Activated CD4-positive, alpha-beta memory T cell treated with anti-CD3 and anti-CD28 coated beads for 36 hours (primary cell): ENCODE results near the gene TLN1. TPM values are rescaled to one million over a fixed set of nuclear protein-coding genes. Genes with fewer than 3 reads are reported as not detected.

Source experiments
- CTCF ChIA-PET: fragments of 350-600 bp; sonication (Branson Sonifier 250); formaldehyde crosslinking; loops from one replicate; lab custom pipeline; 2021; ENCODE audit warnings: antibody characterized with exemption, inconsistent platforms; lab: Charles Lee
- POLR2A ChIA-PET: fragments of 350-600 bp; sonication (Branson Sonifier 250); formaldehyde crosslinking; loops from one replicate; lab custom pipeline; 2021; ENCODE audit warnings: antibody characterized with exemption; lab: Charles Lee
- DNase-seq: peaks from one replicate; pipeline ENCODE4 v3.0.0-alpha.2; 2020
- H3K27ac Mint-ChIP-seq: one replicate; pipeline ENCODE4 v1.8.0; 2021; ENCODE audit warnings: mixed read lengths
- H3K27me3 Mint-ChIP-seq: one replicate; pipeline ENCODE4 v1.8.0; 2021; ENCODE audit warnings: mixed read lengths
- H3K36me3 Mint-ChIP-seq: one replicate; pipeline ENCODE4 v1.8.0; 2021; ENCODE audit warnings: mixed read lengths
- H3K4me1 Mint-ChIP-seq: one replicate; pipeline ENCODE4 v1.8.0; 2021; ENCODE audit warnings: low read depth, mixed read lengths
- H3K4me3 Mint-ChIP-seq: one replicate; pipeline ENCODE4 v1.8.0; 2021; ENCODE audit warnings: mild to moderate bottlenecking, mixed read lengths
- H3K9me3 Mint-ChIP-seq: one replicate; pipeline ENCODE4 v1.8.0; 2021; ENCODE audit warnings: mixed read lengths
- intact Hi-C: fragments of 100-400 bp; cut with micrococcal nuclease; formaldehyde crosslinking; loops from one replicate; pipeline ENCODE4 v1.15.1; 2023
- total RNA-seq, 2 experiments: library from RNA; stranded (reverse); gene quantifications; one replicate each; pipeline ENCODE4 v1.2.3, GENCODE V29; 2021

Gene TLN1
- total RNA-seq, 2 experiments from 2014 or later = 285 to 287 TPM

DNA sequence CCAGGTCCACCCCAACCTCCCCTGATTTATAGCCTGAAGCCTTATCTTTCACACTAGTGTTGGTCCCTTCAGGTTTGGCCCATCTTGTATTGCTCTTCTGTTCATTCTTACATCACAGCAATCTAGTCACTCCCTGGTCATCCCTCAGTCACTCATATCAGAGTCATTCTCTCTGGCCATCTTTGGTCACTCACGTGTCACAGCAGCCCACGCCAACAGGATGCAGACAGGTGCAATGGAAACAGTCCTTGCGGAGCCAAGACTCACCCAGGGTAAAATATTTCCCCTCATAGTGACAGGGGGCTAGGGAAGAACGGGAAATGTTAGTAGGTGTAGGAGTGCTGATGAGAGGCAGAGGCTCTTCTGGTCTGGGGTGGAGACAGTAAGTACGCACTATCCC lies 21.5 kb upstream of the TLN1 start:
- ChIA-PET POLR2A (interaction anchor here (1.2 kb wide), 1 partner anchor 21 kb away, joined by 3 read pairs; the partner anchor contains the start of genes CREB3 and TLN1), CTCF (interaction anchor here (3.2 kb wide), 1 partner anchor 18 kb away, joined by 12 read pairs; no protein-coding TSS in a partner anchor)
- Mint-ChIP-seq H3K27me3 (no peaks in the 10 kb centered on the region), H3K9me3 (no peaks in the 10 kb centered on the region), H3K27ac (no peak overlapping the region), H3K4me3 (no peak overlapping the region), H3K36me3 (peaks cover 9% of the 10 kb centered on the region), H3K4me1 (peaks cover 31% of the 10 kb centered on the region)
- DNase-seq = peak; percentile 4
- intact Hi-C loops = no loop called here

DNA sequence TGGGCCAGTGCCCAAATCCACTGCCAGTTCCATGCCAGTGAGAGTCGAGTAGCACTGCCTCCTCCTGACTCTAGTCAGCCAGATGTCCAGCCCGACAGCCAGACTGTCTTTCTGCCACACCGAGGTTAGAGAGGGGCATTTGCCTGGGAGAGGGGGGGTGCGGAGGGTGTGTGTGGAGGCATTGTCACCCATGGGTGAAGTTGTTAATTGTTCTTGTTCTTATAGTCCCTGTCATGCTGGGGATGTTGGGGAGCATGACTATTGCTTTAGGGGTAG lies 18.2 kb upstream of the TLN1 start:
- Mint-ChIP-seq H3K27me3 (no peaks in the 10 kb centered on the region), H3K27ac (peak overlapping the region; percentile 88), H3K4me3 (peak overlapping the region; percentile 93), H3K4me1 (peaks cover 37% of the 10 kb centered on the region), H3K36me3 (peaks cover 13% of the 10 kb centered on the region), H3K9me3 (no peaks in the 10 kb centered on the region)
- ChIA-PET CTCF (interaction anchor here (0.6 to 6.2 kb wide), 6 partner anchors 11 to 146 kb away, joined by 3 to 82 read pairs (median 10); partner anchors contain the start of genes CCDC107, CREB3, RMRP and TLN1), POLR2A (interaction anchor here (2.9 to 3.1 kb wide), 2 partner anchors 14 to 18 kb away, joined by 11 to 20 read pairs; partner anchors contain the start of genes CREB3 and TLN1)
- peak; percentile 7 for DNase-seq
- intact Hi-C loops = no loop called here

- POLR2A ChIA-PET = interaction anchor here (0.6 to 3.1 kb wide), 4 partner anchors 9 to 22 kb away, joined by 4 to 20 read pairs (median 10); partner anchors contain the start of genes CREB3 and TLN1
- Mint-ChIP-seq H3K27ac (peak overlapping the region; percentile 88), H3K27me3 (no peaks in the 10 kb centered on the region), H3K9me3 (no peaks in the 10 kb centered on the region), H3K4me3 (peak overlapping the region; percentile 93), H3K36me3 (peaks cover 13% of the 10 kb centered on the region), H3K4me1 (peaks cover 37% of the 10 kb centered on the region)
- CTCF ChIA-PET = interaction anchor here (0.6 to 6.2 kb wide), 10 partner anchors 10 to 156 kb away, joined by 3 to 82 read pairs (median 7); partner anchors contain the start of genes CCDC107, CREB3, RMRP and TLN1
- intact Hi-C loops = loop anchor here (1.0 kb wide), 1 partner anchor 8 kb away; no protein-coding TSS in a partner anchor
- peak; percentile 67 for DNase-seq
Observed at GRCh38 chr9:35749515-35750255, 17.7 kb upstream of the TLN1 start.

- peak; percentile 82 for DNase-seq
- Mint-ChIP-seq H3K36me3 (peaks cover 16% of the 10 kb centered on the region), H3K4me1 (peaks cover 37% of the 10 kb centered on the region), H3K27me3 (no peaks in the 10 kb centered on the region), H3K4me3 (peak within 1 kb of the TSS; percentile 93), H3K9me3 (no peaks in the 10 kb centered on the region), H3K27ac (peak within 1 kb of the TSS; percentile 88)
- intact Hi-C loops = loop anchor here (1.0 kb wide), 3 partner anchors 8 to 17 kb away; partner anchors contain the start of genes CREB3 and TLN1
- CTCF ChIA-PET = interaction anchor here (0.6 to 6.2 kb wide), 17 partner anchors 7 to 156 kb away, joined by 3 to 82 read pairs (median 6); partner anchors contain the start of genes CCDC107, CREB3, RMRP and TLN1
- POLR2A ChIA-PET = interaction anchor here (2.2 to 3.1 kb wide), 3 partner anchors 13 to 21 kb away, joined by 10 to 20 read pairs (median 11); partner anchors contain the start of genes CREB3 and TLN1
Observed at GRCh38 chr9:35748858-35749514, 17.0 kb upstream of the TLN1 start, which contains the start of the genes GBA2 and RGP1. Gene GBA2 (minus strand): TSS chr9:35749228. CDS start chr9:35748704, 524 bp downstream. Gene RGP1 (plus strand): TSS chr9:35749287. CDS start chr9:35749756, 469 bp downstream.

- Mint-ChIP-seq H3K9me3 (no peaks in the 10 kb centered on the region), H3K4me1 (peaks cover 37% of the 10 kb centered on the region), H3K4me3 (peak overlapping the region; percentile 84), H3K27ac (peak overlapping the region; percentile 43), H3K36me3 (peaks cover 18% of the 10 kb centered on the region), H3K27me3 (no peaks in the 10 kb centered on the region)
- DNase-seq = peak; percentile 27
- intact Hi-C loops = loop anchor here (1.0 kb wide), 2 partner anchors 12 to 16 kb away; partner anchors contain the start of genes CREB3 and TLN1
- POLR2A ChIA-PET = interaction anchor here (0.7 to 3.1 kb wide), 4 partner anchors 13 to 20 kb away, joined by 3 to 20 read pairs (median 10); partner anchors contain the start of genes CREB3 and TLN1
- CTCF ChIA-PET = interaction anchor here (0.7 to 6.2 kb wide), 16 partner anchors 8 to 145 kb away, joined by 3 to 82 read pairs (median 6); partner anchors contain the start of genes CCDC107, CREB3, RMRP and TLN1
Observed at GRCh38 chr9:35748242-35748857, 16.4 kb upstream of the TLN1 start.

DNA sequence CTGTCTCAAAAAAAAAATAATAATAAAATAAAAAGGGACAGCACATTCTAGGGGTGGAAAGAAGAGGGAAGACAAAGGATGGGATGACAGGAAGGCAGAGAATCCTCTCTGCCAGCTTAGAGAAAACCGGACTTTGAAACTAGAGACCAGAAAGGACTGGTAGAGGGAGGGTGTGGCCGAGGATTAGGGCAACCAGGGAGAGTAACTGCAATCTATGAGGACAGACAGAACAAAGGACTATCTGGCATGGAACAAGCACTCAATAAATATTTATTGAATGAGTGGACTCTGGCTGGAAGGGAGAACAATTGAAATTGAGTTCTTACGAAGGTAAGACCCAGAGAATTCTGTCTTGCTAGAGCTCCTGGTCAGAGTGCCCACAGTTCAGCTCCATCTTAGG lies 14.6 kb upstream of the TLN1 start:
- ChIA-PET CTCF (interaction anchor here (2.8 to 6.2 kb wide), 4 partner anchors 10 to 99 kb away, joined by 10 to 82 read pairs (median 40); partner anchors contain the start of genes CREB3 and TLN1), POLR2A (interaction anchor here (0.7 kb wide), 1 partner anchor 9 kb away, joined by 3 read pairs; no protein-coding TSS in a partner anchor)
- Mint-ChIP-seq H3K4me3 (peak overlapping the region; percentile 84), H3K36me3 (peaks cover 21% of the 10 kb centered on the region), H3K27me3 (no peaks in the 10 kb centered on the region), H3K4me1 (peaks cover 45% of the 10 kb centered on the region), H3K9me3 (no peaks in the 10 kb centered on the region), H3K27ac (no peak overlapping the region)
- DNase-seq = no peak
- intact Hi-C loops = no loop called here

DNA sequence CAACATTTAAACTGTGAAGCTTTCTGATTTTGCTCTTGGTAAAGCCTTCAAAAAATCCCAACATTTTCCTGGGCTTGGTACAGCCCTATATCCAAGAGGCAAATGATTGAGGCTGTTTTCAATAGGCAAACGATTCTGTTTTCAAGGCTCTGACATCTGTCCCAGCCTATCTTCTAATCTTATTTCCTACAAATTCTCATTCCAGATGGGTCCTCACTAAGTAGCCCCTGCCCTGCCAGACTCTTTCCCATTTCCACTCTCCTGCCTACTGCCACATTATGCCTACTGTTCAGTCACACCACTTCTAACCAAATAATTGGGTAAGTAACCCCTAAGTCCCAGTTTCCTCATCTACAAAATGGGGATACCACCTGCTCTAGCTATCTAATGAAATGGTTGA lies 13.6 kb upstream of the TLN1 start:
- no peak for DNase-seq
- intact Hi-C loops = no loop called here
- H3K4me1 Mint-ChIP-seq = peaks cover 47% of the 10 kb centered on the region
- H3K36me3 Mint-ChIP-seq = peaks cover 21% of the 10 kb centered on the region
- H3K9me3 Mint-ChIP-seq = no peaks in the 10 kb centered on the region
- H3K4me3 Mint-ChIP-seq = no peak overlapping the region
- no peaks in the 10 kb centered on the region for H3K27me3 Mint-ChIP-seq
- H3K27ac Mint-ChIP-seq = no peak overlapping the region
- ChIA-PET POLR2A (interaction anchor here (2.8 kb wide), 1 partner anchor 13 kb away, joined by 5 read pairs; the partner anchor contains the start of gene CREB3), CTCF (interaction anchor here (0.6 to 6.2 kb wide), 5 partner anchors 10 to 1482 kb away, joined by 3 to 82 read pairs (median 4); partner anchors contain the start of genes CREB3 and TLN1)

GRCh38 chr9:35743880-35744518 lies 12.0 kb upstream of the TLN1 start:
- H3K36me3 Mint-ChIP-seq = peaks cover 26% of the 10 kb centered on the region

DNA sequence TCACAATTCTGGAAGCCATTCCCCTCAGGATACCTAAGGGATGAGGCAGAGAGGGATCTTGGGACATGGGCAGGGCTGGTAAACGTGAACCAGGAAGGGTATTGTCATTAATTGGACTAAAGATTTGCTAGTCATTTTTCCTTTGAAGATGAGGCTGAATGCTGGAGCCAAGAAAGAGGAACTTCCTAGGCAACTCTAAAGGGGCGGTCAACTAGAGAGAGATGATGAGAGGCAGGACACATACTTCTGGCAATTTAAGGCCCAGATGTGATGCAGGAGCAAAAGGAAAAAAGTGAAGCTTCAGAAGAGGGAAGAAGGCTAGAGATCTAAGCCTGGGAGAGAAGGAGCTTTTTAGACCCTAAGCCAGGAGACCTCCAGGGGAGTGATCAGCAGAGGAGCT lies 11.5 kb upstream of the TLN1 start:
- H3K9me3 Mint-ChIP-seq = no peaks in the 10 kb centered on the region
- H3K36me3 Mint-ChIP-seq = peaks cover 32% of the 10 kb centered on the region
- no peak overlapping the region for H3K27ac Mint-ChIP-seq
- no peaks in the 10 kb centered on the region for H3K27me3 Mint-ChIP-seq
- POLR2A ChIA-PET = interaction anchor here (2.8 kb wide), 1 partner anchor 11 kb away, joined by 5 read pairs; the partner anchor contains the start of gene CREB3
- intact Hi-C loops = no loop called here
- peaks cover 37% of the 10 kb centered on the region for H3K4me1 Mint-ChIP-seq
- CTCF ChIA-PET = interaction anchor here (0.6 to 1.7 kb wide), 2 partner anchors 9 to 13 kb away, joined by 3 to 9 read pairs; no protein-coding TSS in a partner anchor
- DNase-seq = no peak
- H3K4me3 Mint-ChIP-seq = no peak overlapping the region

More at GRCh38 chr9:35743880-35744518, 12.0 kb upstream of the TLN1 start:
- ChIA-PET POLR2A (interaction anchor here (2.8 kb wide), 1 partner anchor 11 kb away, joined by 5 read pairs; the partner anchor contains the start of gene CREB3), CTCF (interaction anchor here (0.6 to 6.2 kb wide), 4 partner anchors 8 to 129 kb away, joined by 3 to 82 read pairs (median 6); no protein-coding TSS in a partner anchor)
- H3K4me3 Mint-ChIP-seq = no peak overlapping the region
- intact Hi-C loops = no loop called here
- no peak for DNase-seq
- H3K27me3 Mint-ChIP-seq = no peaks in the 10 kb centered on the region
- no peak overlapping the region for H3K27ac Mint-ChIP-seq
- H3K9me3 Mint-ChIP-seq = no peaks in the 10 kb centered on the region
- peaks cover 37% of the 10 kb centered on the region for H3K4me1 Mint-ChIP-seq

DNA sequence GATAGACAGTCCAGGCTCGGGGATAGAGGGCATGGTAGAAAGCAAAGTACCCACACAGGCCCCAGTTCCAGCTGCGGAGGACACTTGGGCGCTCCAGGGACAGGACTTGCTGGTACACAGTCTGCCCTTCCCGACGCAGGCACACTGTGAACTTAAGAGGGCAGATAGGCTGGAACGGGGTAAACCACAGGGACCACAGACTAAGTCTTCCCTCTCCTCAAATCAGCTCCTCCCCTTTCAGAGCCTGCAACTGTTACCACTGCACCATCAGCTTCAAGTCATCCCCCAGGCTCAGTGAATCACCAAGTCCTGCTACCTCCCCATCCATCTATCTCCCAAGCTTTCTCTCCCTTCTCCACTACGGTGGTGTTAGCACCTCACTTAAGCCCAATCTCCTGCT lies 9.7 kb upstream of the TLN1 start:
- DNase-seq = no peak
- peaks cover 24% of the 10 kb centered on the region for H3K4me1 Mint-ChIP-seq
- ChIA-PET POLR2A (interaction anchor here (1.2 kb wide), 1 partner anchor 16 kb away, joined by 4 read pairs; no protein-coding TSS in a partner anchor), CTCF (no interaction called here)
- no peak overlapping the region for H3K4me3 Mint-ChIP-seq
- no peaks in the 10 kb centered on the region for H3K27me3 Mint-ChIP-seq
- H3K27ac Mint-ChIP-seq = no peak overlapping the region
- H3K36me3 Mint-ChIP-seq = peaks cover 40% of the 10 kb centered on the region
- intact Hi-C loops = no loop called here
- no peaks in the 10 kb centered on the region for H3K9me3 Mint-ChIP-seq
